CD14-positive monocyte (primary cell): ENCODE measurements around the gene TCF4. TPM values are rescaled to one million over a fixed set of nuclear protein-coding genes. Genes with fewer than 3 reads are reported as not detected.

Experiments used
- DNase-seq, 3 donors: peaks; one replicate each; pipeline ENCODE4 v3.0.0-alpha.2; 2011 to 2022
- H2AFZ ChIP-seq: 2 replicates; pipeline ENCODE4 v1.6.0; 2012; ENCODE audit warnings: mild to moderate bottlenecking, low read depth, low read length, inconsistent platforms; ENCODE audit not compliant: insufficient read depth, poor library complexity, severe bottlenecking
- H3K27ac ChIP-seq, 2 donors: 1 replicate in 1 of 2; 2 replicates in 1 of 2; pipeline ENCODE4 v1.5.1; 2012 to 2013; ENCODE audit warnings: low read length in 2 of 2, control low read depth in 1 of 2, inconsistent platforms in 1 of 2, low read depth in 1 of 2, mild to moderate bottlenecking in 1 of 2
- H3K27me3 ChIP-seq, 2 donors: one replicate each; pipeline versions ENCODE4 v1.6.0 to v1.6.1; 2011 to 2013; ENCODE audit warnings: low read length in 2 of 2; ENCODE audit not compliant: control insufficient read depth in 2 of 2, insufficient read depth in 2 of 2
- H3K36me3 ChIP-seq, 2 donors: replicated peaks in 1 of 2; 1 replicate in 1 of 2; 2 replicates in 1 of 2; pipeline versions ENCODE4 v1.5.1 to v1.6.1; 2012 to 2013; ENCODE audit warnings: low read length in 2 of 2, control low read depth in 1 of 2, inconsistent platforms in 1 of 2, mild to moderate bottlenecking in 1 of 2; ENCODE audit not compliant: insufficient read depth in 2 of 2, control insufficient read depth in 1 of 2
- H3K4me1 ChIP-seq, 2 donors: 1 replicate in 1 of 2; 2 replicates in 1 of 2; pipeline versions ENCODE4 v1.5.1 to v1.6.1; 2012 to 2013; ENCODE audit warnings: low read length in 2 of 2, control low read depth in 1 of 2, inconsistent platforms in 1 of 2, mild to moderate bottlenecking in 1 of 2, moderate library complexity in 1 of 2; ENCODE audit not compliant: insufficient read depth in 2 of 2, control insufficient read depth in 1 of 2
- H3K4me2 ChIP-seq: replicated peaks from 2 replicates; pipeline ENCODE3; 2012; ENCODE audit warnings: low read length, moderate library complexity, mild to moderate bottlenecking; ENCODE audit not compliant: poor library complexity, severe bottlenecking; ENCODE audit errors: extremely low read depth
- H3K4me3 ChIP-seq, 3 experiments: fragments of 200-600 bp in 1 of 3; sonication (generic) in 1 of 3; replicated peaks in 1 of 3; 1 replicate in 2 of 3; 2 replicates in 1 of 3; pipeline ENCODE4 v1.5.1; 2011 to 2013; ENCODE audit warnings: low read length in 3 of 3, mild to moderate bottlenecking in 3 of 3, control low read depth in 2 of 3, low read depth in 2 of 3, inconsistent platforms in 1 of 3, moderate library complexity in 1 of 3
- H3K79me2 ChIP-seq: 2 replicates; pipeline ENCODE4 v1.6.0; 2012; ENCODE audit warnings: mild to moderate bottlenecking, control low read depth, inconsistent platforms, low read length, moderate library complexity; ENCODE audit not compliant: insufficient read depth
- H3K9ac ChIP-seq: 2 replicates; pipeline ENCODE4 v1.6.0; 2017; ENCODE audit warnings: low read length, mild to moderate bottlenecking; ENCODE audit not compliant: insufficient read depth, poor library complexity, severe bottlenecking
- H3K9me3 ChIP-seq, 2 donors: replicated peaks in 1 of 2; 1 replicate in 1 of 2; 2 replicates in 1 of 2; pipeline versions ENCODE4 v1.5.1 to v1.6.1; 2012 to 2013; ENCODE audit warnings: low read length in 2 of 2, control low read depth in 1 of 2; ENCODE audit not compliant: control insufficient read depth in 1 of 2, insufficient read depth in 1 of 2
- H4K20me1 ChIP-seq: 2 replicates; pipeline ENCODE4 v1.6.0; 2012; ENCODE audit warnings: mild to moderate bottlenecking, low read length, control low read depth, moderate library complexity; ENCODE audit not compliant: insufficient read depth
- H3K27ac Mint-ChIP-seq, 7 donors: one replicate each; pipeline ENCODE4 v1.8.0; 2020; ENCODE audit warnings: mild to moderate bottlenecking in 7 of 7, mixed read lengths in 7 of 7, moderate library complexity in 6 of 7, inconsistent platforms in 2 of 7
- H3K27me3 Mint-ChIP-seq, 3 donors: one replicate each; pipeline ENCODE4 v1.8.0; 2021 to 2022; ENCODE audit warnings: low read depth in 3 of 3, mild to moderate bottlenecking in 3 of 3, mixed read lengths in 3 of 3, moderate library complexity in 3 of 3, inconsistent platforms in 1 of 3
- H3K36me3 Mint-ChIP-seq, 2 donors: one replicate each; pipeline ENCODE4 v1.8.0; 2020; ENCODE audit warnings: mixed read lengths in 2 of 2, inconsistent platforms in 1 of 2, mild to moderate bottlenecking in 1 of 2
- H3K4me1 Mint-ChIP-seq: one replicate; pipeline ENCODE4 v1.8.0; 2020; ENCODE audit warnings: mild to moderate bottlenecking, mixed read lengths
- H3K4me3 Mint-ChIP-seq, 2 donors: one replicate each; pipeline ENCODE4 v1.8.0; 2020; ENCODE audit warnings: mild to moderate bottlenecking in 2 of 2, mixed read lengths in 2 of 2, moderate library complexity in 1 of 2
- H3K9me3 Mint-ChIP-seq, 7 donors: one replicate each; pipeline ENCODE4 v1.8.0; 2020 to 2022; ENCODE audit warnings: mixed read lengths in 7 of 7, mild to moderate bottlenecking in 6 of 7, moderate library complexity in 6 of 7, inconsistent platforms in 2 of 7
- WGBS: methylation state at CpG from one replicate; pipeline ENCODE4 v1.1.5; 2013; ENCODE audit warnings: missing lambda C conversion rate; ENCODE audit not compliant: insufficient coverage; 5-methylcytosine and 5-hydroxymethylcytosine counted together
- intact Hi-C, 2 donors: fragments of 100-400 bp; cut with micrococcal nuclease; formaldehyde crosslinking; loops; one replicate each; pipeline versions ENCODE4 v1.15.0 to v1.15.1; 2023
- polyA plus RNA-seq, 3 donors: library from polyadenylated mRNA; depleted of rRNA in 1 of 3; unstranded in 2 of 3; stranded (reverse) in 1 of 3; fragments of 300-500 nt in 2 of 3; fragments of >200 nt in 1 of 3; fragmentation: Illumina TruSeq in 2 of 3; gene quantifications; 1 replicate in 2 of 3; 2 replicates in 1 of 3; pipeline ENCODE4 v1.2.3, GENCODE V29; 2012 to 2021
- TF ChIP-seq, protein P1 (sequence below): fragments of 200-600 bp; IDR thresholded peaks from one replicate; pipeline ENCODE4 v1.8.0; 2022; ENCODE audit warnings: antibody characterized with exemption, mild to moderate bottlenecking

The TCF4 gene
- polyA plus RNA-seq, 3 donors, result 5.9 to 12.9 (median 10.7) TPM

DNA sequence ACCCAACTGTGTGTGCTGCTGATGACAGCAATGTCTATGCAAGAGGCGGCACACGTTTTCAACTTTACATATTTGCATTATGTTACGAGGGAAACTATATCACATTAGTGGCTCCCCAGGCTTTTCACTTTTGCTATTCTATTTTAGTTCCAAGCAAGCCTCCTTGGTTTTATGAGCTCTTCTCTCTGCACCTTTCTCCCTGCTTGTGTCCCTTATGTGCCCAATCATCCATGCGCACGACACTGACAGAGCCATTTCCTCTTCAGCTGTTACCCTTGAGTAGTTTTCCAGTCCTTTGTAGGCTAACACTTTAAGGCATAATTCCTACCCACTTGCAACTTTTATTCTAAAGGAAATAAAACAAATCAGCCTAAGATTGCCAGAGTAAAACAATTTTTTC lies 154.3 kb downstream of the TCF4 start:
- no peak for DNase-seq
- Histone ChIP-seq H3K36me3 (no peaks in the 10 kb centered on the region), H3K9ac (no peak overlapping the region), H2AFZ (no peak overlapping the region), H3K4me2 (no peak overlapping the region), H3K4me1 (no peaks in the 10 kb centered on the region), H3K27me3 (no peaks in the 10 kb centered on the region), H3K79me2 (no peaks in the 10 kb centered on the region), H3K9me3 (no peaks in the 10 kb centered on the region), H4K20me1 (no peaks in the 10 kb centered on the region), H3K27ac (no peak overlapping the region), H3K4me3 (no peak overlapping the region)
- intact Hi-C loops, result no loop called here
- Mint-ChIP-seq H3K4me3 (no peak overlapping the region), H3K27ac (no peak overlapping the region), H3K9me3 (peaks cover 0 to 5% (median 1%) of the 10 kb centered on the region in 7 donors), H3K36me3 (no peaks in the 10 kb centered on the region), H3K27me3 (peaks cover 0 to 3% (median 0%) of the 10 kb centered on the region in 3 donors), H3K4me1 (no peaks in the 10 kb centered on the region)
- WGBS, result 92% methylated on average over 5 of the region's 5 CpGs
- TF ChIP-seq, protein P1, sequence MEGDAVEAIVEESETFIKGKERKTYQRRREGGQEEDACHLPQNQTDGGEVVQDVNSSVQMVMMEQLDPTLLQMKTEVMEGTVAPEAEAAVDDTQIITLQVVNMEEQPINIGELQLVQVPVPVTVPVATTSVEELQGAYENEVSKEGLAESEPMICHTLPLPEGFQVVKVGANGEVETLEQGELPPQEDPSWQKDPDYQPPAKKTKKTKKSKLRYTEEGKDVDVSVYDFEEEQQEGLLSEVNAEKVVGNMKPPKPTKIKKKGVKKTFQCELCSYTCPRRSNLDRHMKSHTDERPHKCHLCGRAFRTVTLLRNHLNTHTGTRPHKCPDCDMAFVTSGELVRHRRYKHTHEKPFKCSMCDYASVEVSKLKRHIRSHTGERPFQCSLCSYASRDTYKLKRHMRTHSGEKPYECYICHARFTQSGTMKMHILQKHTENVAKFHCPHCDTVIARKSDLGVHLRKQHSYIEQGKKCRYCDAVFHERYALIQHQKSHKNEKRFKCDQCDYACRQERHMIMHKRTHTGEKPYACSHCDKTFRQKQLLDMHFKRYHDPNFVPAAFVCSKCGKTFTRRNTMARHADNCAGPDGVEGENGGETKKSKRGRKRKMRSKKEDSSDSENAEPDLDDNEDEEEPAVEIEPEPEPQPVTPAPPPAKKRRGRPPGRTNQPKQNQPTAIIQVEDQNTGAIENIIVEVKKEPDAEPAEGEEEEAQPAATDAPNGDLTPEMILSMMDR, result no peak

DNA sequence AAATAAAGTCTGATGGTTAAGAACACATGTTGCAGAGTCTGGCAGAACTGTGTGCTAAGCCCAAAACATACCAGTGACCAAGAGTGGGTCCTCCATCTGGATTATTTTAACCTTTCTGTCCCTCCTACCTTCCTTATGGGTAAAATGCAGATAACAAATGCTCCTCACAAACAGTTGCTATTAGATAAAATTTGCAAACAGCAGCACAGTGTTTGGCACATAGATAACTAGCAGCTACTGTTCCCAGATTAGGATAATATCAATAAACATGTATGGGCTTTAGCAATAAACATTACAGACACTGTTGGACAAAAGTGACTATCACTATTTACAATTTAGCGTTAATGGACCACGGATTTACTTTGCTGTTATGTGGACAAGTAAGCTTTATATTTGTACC lies 154.9 kb downstream of the TCF4 start:
- Histone ChIP-seq H3K4me1 (no peaks in the 10 kb centered on the region), H3K27me3 (no peaks in the 10 kb centered on the region), H3K36me3 (no peaks in the 10 kb centered on the region), H3K4me3 (no peak overlapping the region), H4K20me1 (no peaks in the 10 kb centered on the region), H2AFZ (no peak overlapping the region), H3K79me2 (no peaks in the 10 kb centered on the region), H3K9ac (no peak overlapping the region), H3K4me2 (no peak overlapping the region), H3K9me3 (no peaks in the 10 kb centered on the region), H3K27ac (no peak overlapping the region)
- WGBS, result no CpG with 5 or more reads among the region's 2 CpGs
- TF ChIP-seq, protein P1, result no peak
- Mint-ChIP-seq H3K27me3 (peaks cover 0 to 3% (median 0%) of the 10 kb centered on the region in 3 donors), H3K9me3 (peaks cover 0 to 5% (median 1%) of the 10 kb centered on the region in 7 donors), H3K36me3 (no peaks in the 10 kb centered on the region), H3K4me3 (no peak overlapping the region), H3K27ac (no peak overlapping the region), H3K4me1 (no peaks in the 10 kb centered on the region)
- intact Hi-C loops, result no loop called here
- no peak for DNase-seq
